Middle frontal gyrus (tissue), 1 donor: ENCODE measurements around the gene GLYATL2.

Source experiments
- DNase-seq: peaks from one replicate; pipeline ENCODE4 v3.0.0-alpha.2; 2015; ENCODE audit warnings: low spot score; ENCODE audit errors: extremely low spot score

GLYATL2 gene

GRCh38 chr11:58844361-58845005 is at the start of gene GLYATL2:
Gene GLYATL2, minus strand, starts transcription at chr11:58844704. Its CDS starts 5,092 bp downstream, at chr11:58839612.
- DNase-seq = no peak

DNA sequence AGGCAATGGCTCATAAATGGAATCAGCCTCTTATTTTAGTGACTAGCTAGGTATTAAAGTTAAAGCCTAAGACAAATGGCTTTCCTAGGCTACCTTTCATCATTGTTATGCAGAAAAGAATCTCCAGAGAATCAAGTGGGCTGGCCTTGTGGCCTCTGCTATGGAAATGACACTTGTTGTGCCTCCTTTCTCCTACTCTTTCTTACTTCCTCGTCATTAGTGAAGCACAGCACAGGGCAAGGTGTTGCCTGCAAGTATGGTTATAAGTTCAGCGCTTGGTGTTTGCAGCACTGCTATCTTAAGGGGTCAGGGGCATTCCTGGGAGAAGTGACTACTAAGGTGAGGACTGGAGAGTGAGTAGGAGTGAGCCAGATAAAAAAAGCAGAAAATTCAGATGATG is 49.4 kb upstream of the GLYATL2 start:
- no peak for DNase-seq

DNA sequence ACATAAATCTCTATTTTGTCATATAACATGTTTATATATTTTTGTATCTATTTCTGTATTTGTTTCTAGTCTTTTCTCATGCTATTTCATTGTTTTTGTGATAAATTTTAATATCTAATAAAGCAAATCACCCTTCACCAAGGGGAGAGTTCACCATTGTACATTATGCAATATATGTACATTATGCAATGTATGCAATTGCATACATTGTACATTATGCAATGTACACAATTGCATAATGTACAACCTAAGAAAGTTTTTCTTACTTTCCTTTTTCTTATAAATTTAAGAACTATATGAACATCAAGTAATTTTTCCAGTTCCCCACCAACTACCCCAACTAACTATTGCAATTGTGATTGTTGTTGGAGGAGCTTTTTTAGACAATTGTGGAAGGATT is 44.1 kb upstream of the GLYATL2 start:
- DNase-seq = no peak

DNA sequence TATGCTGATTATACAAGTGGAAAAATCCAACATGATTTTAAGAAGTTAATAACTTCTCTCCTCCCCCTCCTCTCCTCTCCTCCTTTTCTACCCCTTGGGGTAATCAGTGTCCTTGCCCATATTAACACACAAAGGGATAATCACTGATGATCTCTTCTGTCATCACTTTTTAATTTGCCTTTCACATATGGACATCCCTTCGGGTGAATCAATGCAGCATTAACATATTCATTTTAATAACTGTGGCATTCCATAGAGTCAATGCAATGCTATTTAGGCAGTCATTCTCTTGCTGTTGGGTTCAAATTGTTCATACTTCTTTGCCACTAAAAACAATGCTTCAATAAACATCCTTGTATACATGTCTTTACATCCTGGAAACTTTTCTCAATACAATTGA is 42.9 kb upstream of the GLYATL2 start:
- DNase-seq = no peak

DNA sequence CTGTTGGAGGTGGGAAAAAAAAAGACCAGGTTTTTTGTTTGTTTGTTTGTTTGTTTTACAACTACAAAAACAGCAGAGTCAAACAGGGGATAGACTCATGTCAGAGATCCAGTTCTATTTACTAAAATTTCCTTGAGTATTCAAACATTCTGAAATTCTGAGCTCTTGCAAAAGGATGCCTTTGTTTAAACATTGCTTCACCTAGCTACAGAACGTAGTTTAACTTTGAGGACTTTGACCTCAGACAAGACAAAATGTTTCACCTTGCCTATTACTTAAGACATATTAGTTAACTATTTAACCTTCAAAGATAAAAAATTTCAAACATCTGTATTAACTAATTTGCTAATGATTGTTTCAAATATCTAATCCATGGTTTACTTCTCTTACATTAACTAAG is 36.1 kb upstream of the GLYATL2 start:
- no peak for DNase-seq

GRCh38 chr11:58880166-58880565 is 35.7 kb upstream of the GLYATL2 start:
- DNase-seq = no peak

DNA sequence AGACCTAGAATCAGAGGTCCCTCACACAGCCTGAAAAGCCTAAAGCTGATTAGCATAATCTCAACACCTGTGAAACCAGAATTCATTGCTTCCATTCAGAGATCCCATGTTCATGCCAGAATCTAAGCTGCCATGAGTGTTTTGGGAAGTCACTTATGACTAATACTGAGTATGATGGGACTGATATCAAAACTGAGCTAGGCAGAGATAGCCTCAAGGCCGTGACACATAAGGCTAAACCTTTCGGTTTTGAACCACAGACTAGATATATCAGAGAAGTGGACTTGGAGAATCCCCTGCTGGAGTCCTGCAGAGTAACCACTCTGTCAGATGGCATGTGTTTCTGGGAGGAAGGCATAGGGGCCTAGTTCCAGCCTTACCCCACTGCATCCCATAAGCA is 23.1 kb upstream of the GLYATL2 start:
- DNase-seq = no peak

- DNase-seq = no peak
Measured at GRCh38 chr11:58866788-58867187, 22.3 kb upstream of the GLYATL2 start.

- no peak for DNase-seq
Measured at GRCh38 chr11:58864335-58864734, 19.8 kb upstream of the GLYATL2 start.

DNA sequence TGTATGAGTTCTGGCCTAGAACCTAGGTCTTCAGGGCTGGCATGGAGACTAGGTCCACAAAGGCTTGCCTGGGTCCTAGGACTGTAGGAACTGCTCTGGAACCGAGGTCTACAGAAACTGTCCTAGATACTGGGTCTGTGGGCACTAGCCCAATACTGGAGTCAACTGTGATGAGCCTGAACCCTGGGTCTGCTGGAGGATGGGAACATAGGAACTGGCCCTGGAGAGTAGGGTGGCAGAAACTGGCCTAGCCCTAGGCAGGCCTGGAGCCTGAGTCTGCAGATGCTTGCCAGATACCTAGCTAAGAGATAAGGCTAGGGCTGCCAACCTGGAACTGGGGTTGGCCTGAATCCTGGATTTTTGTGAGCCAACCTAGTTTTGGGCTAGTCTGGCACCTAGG is 19.2 kb upstream of the GLYATL2 start:
- no peak for DNase-seq

DNA sequence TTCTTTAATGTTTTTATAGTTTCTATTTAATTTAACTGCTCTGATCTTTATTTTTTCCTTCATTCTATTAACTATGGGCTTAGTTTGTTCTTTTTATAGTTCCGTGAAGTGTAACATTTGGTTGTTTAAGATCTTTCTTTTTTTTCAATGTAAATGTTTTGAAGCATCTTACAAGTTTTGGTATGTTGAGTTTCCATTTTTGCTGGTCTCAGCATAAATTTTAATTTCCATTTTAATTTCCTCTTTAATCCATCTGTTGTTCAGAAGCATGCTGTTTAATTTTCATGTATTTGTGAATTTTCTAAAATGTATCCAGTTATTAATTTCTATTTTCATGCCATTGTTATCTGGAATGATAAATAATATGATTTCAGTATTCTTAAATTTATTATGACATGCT is 17.0 kb upstream of the GLYATL2 start:
- no peak for DNase-seq

- no peak for DNase-seq
Measured at GRCh38 chr11:58856806-58857205, 12.3 kb upstream of the GLYATL2 start.

- no peak for DNase-seq
Measured at GRCh38 chr11:58845386-58845785, 882 bp upstream of the GLYATL2 start.

GRCh38 chr11:58837707-58838388 is 6.7 kb downstream of the GLYATL2 start:
- no peak for DNase-seq

DNA sequence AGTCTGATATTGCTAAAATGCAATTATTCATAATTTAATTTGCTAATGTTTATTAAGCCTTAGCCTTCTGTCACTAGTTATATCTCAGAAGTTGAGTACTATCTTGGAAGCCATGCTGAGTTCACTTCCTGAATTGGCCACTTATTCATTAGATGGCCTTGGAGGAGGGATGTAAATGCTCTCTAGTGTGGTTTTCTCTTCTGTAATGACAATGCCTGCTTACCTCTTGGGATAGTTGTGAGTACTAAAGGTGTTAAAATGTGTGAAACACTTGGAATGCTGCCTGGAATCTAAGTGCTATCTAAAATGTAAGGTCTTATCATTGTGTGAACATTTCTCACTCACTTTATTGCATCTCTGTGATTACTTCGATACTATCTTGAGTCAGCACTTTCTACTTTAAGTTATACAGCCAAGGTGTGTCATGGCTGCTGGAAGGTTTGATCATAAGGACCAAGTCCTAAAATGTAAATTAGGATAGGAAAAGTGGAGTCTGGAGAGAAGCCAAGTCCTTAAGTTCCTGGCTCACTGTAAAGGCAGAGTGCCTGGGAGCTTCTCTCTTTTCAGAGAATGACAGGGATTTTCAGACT is 12.4 kb downstream of the GLYATL2 start:
- DNase-seq = no peak

DNA sequence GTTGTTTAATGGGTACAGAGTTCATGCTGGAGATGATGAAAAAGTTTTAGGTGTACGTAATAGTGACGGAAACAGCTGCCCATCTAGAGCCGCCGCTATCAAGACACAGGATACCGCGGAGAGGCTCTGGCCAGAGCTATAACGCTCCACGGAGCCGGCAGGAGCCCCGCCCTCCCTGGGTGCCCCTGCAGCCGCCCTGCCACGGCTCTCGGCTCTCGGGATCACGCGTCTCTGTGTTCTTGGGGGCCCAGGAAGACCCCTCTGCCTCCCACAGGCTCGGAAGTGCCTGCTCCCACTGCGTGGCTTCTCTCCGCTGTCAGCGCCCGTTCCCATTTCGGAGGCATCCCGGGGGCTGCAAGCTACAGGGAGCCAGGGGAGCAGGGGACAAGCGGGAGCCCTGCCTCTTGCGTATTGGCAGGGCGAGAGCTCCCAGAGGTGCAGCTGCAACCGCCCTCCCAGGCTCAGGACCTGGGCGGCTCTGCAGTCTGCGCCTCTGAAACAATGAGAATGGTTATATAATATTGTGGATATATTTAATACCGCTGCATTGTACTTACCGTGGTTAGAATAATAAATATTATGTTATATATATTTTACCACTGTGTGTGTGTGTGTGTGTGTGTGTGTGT is 13.7 kb downstream of the GLYATL2 start:
- DNase-seq = no peak

DNA sequence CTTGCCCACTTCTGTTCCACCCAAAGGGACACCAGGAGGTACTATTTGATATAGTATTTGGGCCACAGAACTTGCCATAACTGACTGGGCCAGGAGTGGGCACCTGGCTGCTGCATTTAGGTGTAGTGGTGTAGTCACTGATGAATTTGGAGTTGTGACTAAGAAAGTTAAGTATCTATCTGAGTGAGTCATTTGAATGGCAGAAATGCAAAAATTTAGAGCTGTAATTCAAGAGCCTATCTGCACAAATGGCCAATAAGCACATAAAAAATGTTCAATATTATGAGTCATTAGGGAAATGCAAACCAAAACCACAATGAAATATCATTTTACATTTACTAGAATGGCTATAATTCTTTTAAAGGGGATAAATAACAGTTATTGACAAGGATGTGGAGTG is 14.7 kb downstream of the GLYATL2 start:
- no peak for DNase-seq

GRCh38 chr11:58813693-58814092 is 30.8 kb downstream of the GLYATL2 start:
- no peak for DNase-seq

GRCh38 chr11:58811499-58811898 is 33.0 kb downstream of the GLYATL2 start:
- DNase-seq = no peak

- no peak for DNase-seq
Measured at GRCh38 chr11:58807343-58807742, 37.2 kb downstream of the GLYATL2 start.

GRCh38 chr11:58805065-58805464 is 39.4 kb downstream of the GLYATL2 start:
- no peak for DNase-seq

DNA sequence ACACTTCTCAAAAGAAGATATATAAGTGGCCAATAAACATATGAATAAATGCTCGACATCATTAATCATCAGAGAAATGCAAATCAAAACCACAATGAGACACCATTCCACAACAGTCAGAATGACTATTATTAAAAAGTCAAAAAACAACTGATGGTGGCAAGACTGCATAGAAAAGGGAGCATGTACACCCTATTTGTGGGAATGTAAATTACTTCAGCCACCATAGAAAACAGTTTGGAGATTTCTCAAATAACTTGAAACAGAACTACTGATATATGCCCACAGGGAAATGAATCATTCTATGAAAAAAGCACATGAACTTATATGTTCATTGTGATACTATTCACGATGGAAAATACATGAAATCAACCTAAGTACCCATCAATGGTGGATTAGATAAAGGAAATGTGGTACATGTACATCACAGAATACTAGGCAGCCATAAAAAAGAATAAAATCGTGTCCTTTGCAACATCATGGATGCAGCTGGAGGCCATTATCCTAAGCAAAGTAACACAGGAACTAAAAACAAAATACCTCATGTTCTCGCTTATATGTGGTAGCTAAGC is 42.4 kb downstream of the GLYATL2 start:
- no peak for DNase-seq
